ENCODE measurements around the gene TBCCD1.

- TF ChIP-seq CTCF (conservative IDR thresholded peaks at IDR 0.05; ENCODE audit: low read depth, low read length) (no peak), USF2 (IDR thresholded peaks at IDR 0.05; ENCODE audit: low read depth, low read length) (no peak), CEBPB (IDR thresholded peaks at IDR 0.05; ENCODE audit: low read depth, low read length) (no peak), POLR2A (IDR thresholded peaks at IDR 0.05; ENCODE audit: low read depth, low read length) (no peak), RFX5 (IDR thresholded peaks at IDR 0.05; ENCODE audit: low read depth, low read length) (no peak), BHLHE40 (IDR thresholded peaks at IDR 0.05; ENCODE audit: low read depth, low read length) (no peak), RAD21 (IDR thresholded peaks at IDR 0.05; ENCODE audit: low read length) (no peak)
Observed at GRCh38 chr3:186599785-186600166, 32.6 kb upstream of the TBCCD1 start.

Measured in IMR-90 (cell line).